Stimulated activated CD8-positive, alpha-beta memory T cell treated with anti-CD3 and anti-CD28 coated beads, Interleukin-7, amount 100 ng/mL, for 4 hours (primary cell): ENCODE measurements around the gene FRS3.

Source experiments
- DNase-seq, 2 donors: peaks; one replicate each; pipeline ENCODE4 v3.0.0-alpha.2; 2020; ENCODE audit warnings: low read depth in 2 of 2

The FRS3 gene

GRCh38 chr6:41743406-41744235 is 36.1 kb downstream of the FRS3 start:
- no peak for DNase-seq

GRCh38 chr6:41741625-41742490 is 37.8 kb downstream of the FRS3 start:
- no peak for DNase-seq

- DNase-seq, result no peak
Observed at GRCh38 chr6:41740366-41741162, 39.1 kb downstream of the FRS3 start.

- DNase-seq, result no peak
Observed at GRCh38 chr6:41739041-41739440, 40.7 kb downstream of the FRS3 start.

GRCh38 chr6:41737591-41738130 is 42.0 kb downstream of the FRS3 start:
- DNase-seq, result no peak

- no peak for DNase-seq
Observed at GRCh38 chr6:41736800-41737555, 42.7 kb downstream of the FRS3 start.

DNA sequence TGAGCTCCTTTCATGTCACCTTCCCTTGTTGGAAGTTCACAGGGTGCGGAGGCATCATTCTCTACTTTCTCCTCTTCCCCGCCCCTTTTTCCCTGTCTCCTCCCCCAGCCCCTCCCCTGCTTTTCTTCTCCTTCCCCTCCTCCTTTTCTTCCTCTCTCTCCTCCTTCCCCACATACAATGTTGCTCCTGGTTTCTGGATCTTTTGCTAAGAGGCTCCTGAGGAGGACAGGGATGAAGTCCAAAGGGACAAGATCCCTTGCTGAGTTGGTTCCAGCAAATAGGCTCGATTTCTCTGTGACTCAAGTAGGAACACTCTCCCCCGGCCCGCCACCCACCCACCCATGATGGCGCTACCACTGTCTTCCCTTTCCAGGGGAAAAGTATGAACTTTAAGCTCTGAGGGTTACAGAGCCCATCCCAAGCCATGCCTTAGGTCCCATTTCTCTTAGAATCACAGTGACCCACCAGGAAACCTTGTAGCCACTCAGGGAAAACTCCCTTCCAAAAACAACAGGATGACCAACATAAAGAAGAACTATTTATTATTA is 43.4 kb downstream of the FRS3 start:
- DNase-seq, result no peak

DNA sequence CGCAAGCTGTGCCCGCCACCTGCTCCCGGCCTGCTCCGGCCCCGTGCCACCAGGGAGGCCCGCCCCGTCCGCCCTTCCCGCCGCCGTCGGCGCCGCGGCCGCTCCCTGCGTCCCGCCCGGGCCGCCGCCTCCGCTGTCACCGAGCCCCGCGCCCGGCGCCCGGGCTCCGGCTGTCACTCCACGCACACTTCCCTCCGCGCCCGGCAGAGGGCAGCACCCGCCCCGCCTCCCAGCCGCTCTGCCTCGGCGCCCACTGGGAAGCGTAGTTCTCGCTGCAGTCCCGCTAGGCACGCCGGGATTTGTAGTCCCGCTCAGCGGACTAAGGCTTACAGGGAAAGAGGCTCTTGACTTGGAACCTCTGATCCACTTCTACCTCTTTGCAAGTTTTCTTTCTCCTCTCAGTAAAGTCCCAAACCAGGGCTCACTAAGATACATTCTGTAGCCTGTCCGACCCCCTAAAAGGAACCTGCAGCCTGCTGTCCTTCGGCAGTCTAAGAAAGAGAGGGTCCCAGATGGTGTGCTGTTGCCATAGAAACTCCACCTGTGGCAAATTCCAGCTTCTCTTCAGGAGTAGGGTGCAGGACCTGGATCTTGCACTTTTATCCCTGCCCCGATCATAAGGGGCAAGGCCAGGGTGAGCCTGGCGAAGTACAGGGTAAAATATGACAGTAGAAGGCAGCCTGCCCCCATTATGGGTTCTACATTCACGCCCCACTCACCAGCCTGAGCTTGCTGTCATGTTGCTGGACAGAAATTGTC is 44.1 kb downstream of the FRS3 start, which contains the start of gene TFEB:
TSS of gene TFEB (minus strand) at position 182 of the 759 bp plus-strand sequence. CDS start 44,395 bp downstream, outside the sequence.
- DNase-seq, result peak; percentile 84 to 89

DNA sequence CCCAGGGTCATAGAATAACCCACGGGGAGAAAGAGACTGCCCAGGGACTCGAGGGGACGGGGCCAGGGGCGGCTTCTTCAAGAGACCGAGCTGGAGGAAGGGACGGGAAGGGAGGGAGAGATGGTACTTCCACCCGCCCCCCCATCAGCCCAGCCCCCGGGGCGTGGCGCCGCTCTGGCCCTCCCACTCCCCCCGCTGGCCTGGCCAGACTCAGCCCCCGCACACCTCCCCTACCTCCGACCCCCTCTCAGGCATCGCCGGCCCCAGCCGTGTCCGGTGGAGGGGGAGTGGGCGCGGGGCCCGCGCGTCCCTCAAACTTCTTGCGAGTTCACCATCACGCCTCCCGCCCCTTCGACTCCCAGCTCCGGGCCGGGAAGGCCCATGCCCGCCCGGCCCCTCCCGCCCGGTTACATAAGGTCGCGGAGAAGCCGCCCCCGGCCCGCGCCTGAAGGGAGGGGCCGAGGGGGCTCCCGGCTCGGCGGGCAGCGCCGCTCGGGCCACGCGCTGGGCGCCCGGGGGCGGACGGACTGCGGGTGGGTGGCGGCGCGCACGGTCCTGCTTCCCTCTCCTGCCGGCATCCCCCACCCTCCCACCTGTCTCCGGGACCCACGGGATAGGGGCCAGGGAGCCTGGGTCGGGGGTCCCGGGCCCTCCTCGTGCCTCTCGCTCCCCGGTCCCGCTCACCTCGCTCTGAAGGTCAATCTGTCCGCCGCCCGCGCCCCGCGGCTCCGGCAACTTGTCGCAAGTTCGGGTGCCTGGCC is 44.9 kb downstream of the FRS3 start:
- peak; percentile 46 to 69 for DNase-seq

GRCh38 chr6:41733707-41734665 is 45.7 kb downstream of the FRS3 start:
- DNase-seq, result peak; percentile 23 to 70

DNA sequence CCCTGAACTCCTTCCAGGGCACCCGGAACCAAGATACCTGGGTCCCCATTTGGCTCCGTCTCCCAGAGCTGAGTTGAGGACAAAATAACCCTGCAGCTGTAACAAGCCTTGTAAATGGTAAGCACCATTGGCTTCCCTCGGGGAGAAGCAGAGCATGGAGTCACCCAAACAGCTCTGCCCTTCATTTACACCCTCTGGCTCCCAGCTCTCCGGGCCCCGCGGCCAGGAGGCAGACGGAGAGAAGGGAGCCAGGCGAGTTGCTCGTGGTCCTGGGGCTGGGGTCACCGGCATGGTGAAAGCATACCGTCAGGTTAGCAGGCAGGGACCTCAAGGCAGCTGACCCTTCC is 46.4 kb downstream of the FRS3 start:
- no peak for DNase-seq

DNA sequence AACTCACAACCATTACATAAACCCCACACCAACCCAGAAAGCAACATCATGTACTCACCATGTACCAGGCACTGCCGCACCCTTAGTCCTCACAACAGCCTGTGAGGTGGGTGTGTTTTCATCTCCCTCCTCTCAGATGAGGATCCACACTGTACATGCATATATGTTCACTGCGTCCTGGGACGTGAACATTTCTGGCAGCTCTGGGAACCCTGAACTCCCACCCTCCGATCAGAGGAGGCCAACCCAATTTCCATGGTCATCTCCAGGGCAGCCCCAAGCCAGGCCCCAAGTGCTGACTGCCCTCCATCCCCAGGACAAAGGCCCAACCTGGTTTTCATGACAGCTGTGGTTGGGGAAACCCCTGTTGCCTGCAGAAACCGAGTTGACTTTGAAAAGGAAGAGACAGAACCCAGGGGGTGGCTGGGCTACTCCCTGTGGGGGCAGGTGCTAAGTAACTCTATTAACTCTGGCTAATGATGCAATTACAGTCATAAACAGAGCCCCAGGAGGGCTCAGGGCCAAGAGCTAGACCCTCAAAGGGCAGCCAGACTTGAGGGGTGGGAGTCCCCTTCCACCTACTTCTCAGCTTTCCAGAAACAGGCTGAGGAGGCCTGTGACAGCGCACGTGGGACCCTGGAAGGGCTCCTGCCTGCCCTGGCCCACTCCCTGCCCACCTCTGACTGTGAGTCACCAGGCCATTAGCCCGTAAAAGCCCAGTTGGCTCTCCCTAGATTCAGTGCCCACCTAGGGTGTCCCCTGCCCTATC is 46.9 kb downstream of the FRS3 start:
- peak; percentile 56 to 60 for DNase-seq

GRCh38 chr6:41732149-41732548 is 47.6 kb downstream of the FRS3 start:
- DNase-seq, result no peak

DNA sequence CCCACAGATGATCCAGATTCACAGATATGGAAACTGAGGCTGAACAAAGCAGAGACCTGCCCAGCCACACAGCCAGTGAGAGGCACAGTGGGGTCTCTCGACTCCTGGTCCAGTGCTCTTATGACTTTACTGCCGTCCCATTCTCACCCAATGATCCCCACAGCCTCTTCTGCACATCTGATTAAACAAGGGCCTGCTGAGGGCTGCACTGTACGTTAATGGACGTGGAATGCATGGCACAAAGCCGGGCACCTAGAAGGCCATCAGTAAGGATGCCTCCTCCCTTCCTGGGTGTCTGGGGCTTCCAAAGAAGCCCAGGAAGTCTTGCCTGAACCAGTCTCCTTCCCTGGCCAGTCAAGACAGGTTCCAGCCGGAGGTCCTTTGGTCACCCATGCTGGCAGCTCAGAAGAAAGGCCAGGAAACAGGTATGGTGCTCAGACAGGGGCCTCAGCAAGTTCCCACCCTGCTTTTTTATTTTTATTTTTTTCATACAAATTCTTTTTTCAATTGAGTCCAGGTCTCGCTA is 48.1 kb downstream of the FRS3 start:
- DNase-seq, result no peak

DNA sequence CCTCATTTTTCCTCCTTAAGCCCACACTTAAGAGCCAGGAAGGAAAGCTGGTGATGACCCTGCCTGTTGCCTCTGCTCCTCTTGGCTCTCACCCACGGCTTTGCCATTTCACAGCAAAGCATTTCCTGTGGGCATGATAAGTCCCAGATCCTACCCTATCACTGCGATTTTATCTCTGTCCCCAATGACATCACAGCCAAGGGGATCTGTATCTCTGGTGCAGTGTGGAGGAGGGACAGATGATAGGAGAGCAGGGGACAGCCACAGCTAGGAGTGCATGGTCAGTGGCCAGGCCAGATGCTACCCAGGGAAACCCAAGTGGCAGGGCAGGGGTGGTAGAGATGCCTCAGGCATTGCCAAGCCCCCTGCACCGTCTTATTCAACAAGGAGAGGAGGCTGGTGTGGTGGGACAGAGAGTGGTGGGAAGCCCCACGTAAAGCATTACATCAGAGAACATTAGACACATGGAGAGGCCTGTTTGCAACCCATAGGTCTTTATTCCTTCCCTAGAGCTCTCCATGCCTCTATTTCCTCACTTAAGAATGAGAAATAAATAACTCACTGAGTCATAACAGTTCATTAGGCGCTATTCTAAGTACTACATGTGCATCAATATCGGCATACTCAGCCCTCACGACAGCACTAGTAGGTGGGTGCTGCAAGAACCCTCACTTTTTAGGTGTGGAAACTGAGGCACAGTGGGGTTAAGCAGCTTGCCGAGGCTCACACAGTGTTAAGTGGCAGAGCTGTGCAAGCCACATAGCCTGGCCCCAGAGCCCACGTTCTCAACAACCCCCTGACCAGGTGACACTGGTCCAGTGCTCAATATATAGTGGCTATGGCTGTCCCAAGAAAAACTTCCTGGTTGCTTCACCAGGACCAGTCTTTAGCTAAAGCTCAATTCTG is 48.9 kb downstream of the FRS3 start:
- no peak for DNase-seq

- no peak for DNase-seq
Observed at GRCh38 chr6:41729624-41730023, 50.1 kb downstream of the FRS3 start.
